ENCODE results near the gene UBAC2.

GRCh38 chr13:99302637-99303505 lies 102.2 kb downstream of the UBAC2 start:
- TF ChIP-seq CTCF (IDR thresholded peaks at IDR 0.05) (no peak), POLR2A (IDR thresholded peaks at IDR 0.05) (no peak), EP300 (IDR thresholded peaks at IDR 0.05) (no peak), POLR2AphosphoS5 (IDR thresholded peaks at IDR 0.05) (no peak)

Data from sigmoid colon (tissue), 4 donors.